Gastroesophageal sphincter (tissue), 3 donors: Measurements from ENCODE around the gene CDH26.

Experiments used
- EP300 ChIP-seq: sonication (generic); formaldehyde crosslinking; IDR thresholded peaks from one replicate; pipeline ENCODE4 v1.6.1; 2017; ENCODE audit warnings: antibody characterized with exemption, mild to moderate bottlenecking
- POLR2A ChIP-seq, 2 donors: fragments of 450-650 bp; IDR thresholded peaks; one replicate each; pipeline ENCODE4 v1.6.1; 2017; ENCODE audit warnings: antibody characterized with exemption in 2 of 2, mild to moderate bottlenecking in 2 of 2, moderate library complexity in 1 of 2
- POLR2AphosphoS5 ChIP-seq: sonication (generic); formaldehyde crosslinking; IDR thresholded peaks from one replicate; pipeline ENCODE4 v1.6.1; 2017; ENCODE audit warnings: antibody characterized with exemption
- TF ChIP-seq, protein P1 (sequence below), 4 experiments: fragments of 200-600 bp in 2 of 4; fragments of 450-650 bp in 2 of 4; sonication (generic) in 1 of 4; IDR thresholded peaks; one replicate each; pipeline ENCODE4 v1.5.1; 2017 to 2019; ENCODE audit warnings: antibody characterized with exemption in 4 of 4, mild to moderate bottlenecking in 2 of 4, moderate library complexity in 2 of 4

DNA sequence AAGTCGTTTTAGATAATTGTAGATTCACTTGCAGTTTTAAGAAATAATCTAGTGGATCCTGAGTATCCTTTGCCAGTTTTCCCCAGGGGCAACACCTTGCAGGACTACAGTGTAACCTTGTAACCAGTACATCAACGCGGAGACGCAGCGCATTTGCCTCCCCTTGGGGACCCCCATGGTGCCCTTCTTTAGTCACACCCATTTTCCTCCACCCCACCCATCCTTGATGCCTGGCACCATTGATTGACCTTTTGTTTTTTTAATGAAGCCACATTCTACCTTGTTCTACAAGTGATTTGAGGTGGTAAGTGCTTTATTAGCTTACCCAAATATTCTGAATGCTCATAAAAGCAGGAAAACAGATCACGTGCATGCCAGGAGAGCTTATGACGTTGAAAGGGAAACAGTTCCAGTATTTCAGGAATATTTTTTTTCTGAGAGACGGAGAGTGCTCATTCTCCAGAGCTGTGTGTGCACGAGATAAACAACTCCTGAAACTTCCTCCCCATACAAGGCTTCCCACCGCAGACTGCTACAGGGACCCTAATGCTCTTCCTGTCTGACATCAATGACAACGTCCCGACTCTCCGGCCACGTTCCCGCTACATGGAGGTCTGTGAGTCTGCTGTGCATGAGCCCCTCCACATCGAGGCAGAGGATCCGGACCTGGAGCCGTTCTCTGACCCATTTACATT is 35.7 kb downstream of the CDH26 start:
- TF ChIP-seq POLR2A (IDR thresholded peaks at IDR 0.05) (no peak), EP300 (no peak), POLR2AphosphoS5 (no peak)
- TF ChIP-seq, protein P1, sequence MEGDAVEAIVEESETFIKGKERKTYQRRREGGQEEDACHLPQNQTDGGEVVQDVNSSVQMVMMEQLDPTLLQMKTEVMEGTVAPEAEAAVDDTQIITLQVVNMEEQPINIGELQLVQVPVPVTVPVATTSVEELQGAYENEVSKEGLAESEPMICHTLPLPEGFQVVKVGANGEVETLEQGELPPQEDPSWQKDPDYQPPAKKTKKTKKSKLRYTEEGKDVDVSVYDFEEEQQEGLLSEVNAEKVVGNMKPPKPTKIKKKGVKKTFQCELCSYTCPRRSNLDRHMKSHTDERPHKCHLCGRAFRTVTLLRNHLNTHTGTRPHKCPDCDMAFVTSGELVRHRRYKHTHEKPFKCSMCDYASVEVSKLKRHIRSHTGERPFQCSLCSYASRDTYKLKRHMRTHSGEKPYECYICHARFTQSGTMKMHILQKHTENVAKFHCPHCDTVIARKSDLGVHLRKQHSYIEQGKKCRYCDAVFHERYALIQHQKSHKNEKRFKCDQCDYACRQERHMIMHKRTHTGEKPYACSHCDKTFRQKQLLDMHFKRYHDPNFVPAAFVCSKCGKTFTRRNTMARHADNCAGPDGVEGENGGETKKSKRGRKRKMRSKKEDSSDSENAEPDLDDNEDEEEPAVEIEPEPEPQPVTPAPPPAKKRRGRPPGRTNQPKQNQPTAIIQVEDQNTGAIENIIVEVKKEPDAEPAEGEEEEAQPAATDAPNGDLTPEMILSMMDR (IDR thresholded peaks at IDR 0.05), result no peak
